GM23248 (cell line): ENCODE measurements around the gene PLCH1. TPM values are rescaled to one million over a fixed set of nuclear protein-coding genes. Genes with fewer than 3 reads are reported as not detected.

ENCODE experiments used
- DNase-seq: peaks from one replicate; pipeline ENCODE4 v3.0.0-alpha.2; 2015
- H2AFZ ChIP-seq: fragments of 200-600 bp; sonication (generic); 2 replicates; pipeline ENCODE4 v1.6.1; 2016; ENCODE audit warnings: antibody characterized with exemption
- H3F3A ChIP-seq: fragments of 200-600 bp; sonication (generic); 2 replicates; pipeline ENCODE4 v1.6.1; 2016; ENCODE audit warnings: mild to moderate bottlenecking, antibody characterized with exemption, mixed run types; ENCODE audit not compliant: insufficient read depth
- H3K27ac ChIP-seq: fragments of 200-600 bp; sonication (generic); 2 replicates; pipeline ENCODE4 v1.5.1; 2016; ENCODE audit warnings: mild to moderate bottlenecking
- H3K27me3 ChIP-seq: fragments of 200-600 bp; sonication (generic); replicated peaks from 2 replicates; pipeline ENCODE4 v1.6.1; 2016; ENCODE audit warnings: mild to moderate bottlenecking; ENCODE audit not compliant: insufficient read depth
- H3K36me3 ChIP-seq: fragments of 200-600 bp; sonication (generic); 2 replicates; pipeline ENCODE4 v1.6.1; 2016; ENCODE audit warnings: low read depth, mild to moderate bottlenecking
- H3K4me1 ChIP-seq: fragments of 200-600 bp; sonication (generic); 2 replicates; pipeline ENCODE4 v1.6.1; 2016; ENCODE audit warnings: mild to moderate bottlenecking; ENCODE audit not compliant: insufficient read depth
- H3K4me2 ChIP-seq: fragments of 200-600 bp; sonication (generic); one replicate; pipeline ENCODE4 v1.6.1; 2016; ENCODE audit warnings: mild to moderate bottlenecking; ENCODE audit not compliant: unreplicated experiment
- H3K4me3 ChIP-seq: fragments of 200-600 bp; sonication (generic); 2 replicates; pipeline ENCODE4 v1.5.1; 2016; ENCODE audit warnings: mild to moderate bottlenecking
- H3K79me2 ChIP-seq: fragments of 200-600 bp; sonication (generic); 2 replicates; pipeline ENCODE4 v1.6.1; 2016; ENCODE audit warnings: mild to moderate bottlenecking; ENCODE audit not compliant: insufficient read depth
- H3K9ac ChIP-seq: fragments of 200-600 bp; sonication (generic); 2 replicates; pipeline ENCODE4 v1.6.1; 2016; ENCODE audit warnings: mild to moderate bottlenecking
- H3K9me2 ChIP-seq: fragments of 200-600 bp; sonication (generic); 2 replicates; pipeline ENCODE4 v1.6.1; 2016; ENCODE audit warnings: mixed run types, mild to moderate bottlenecking, moderate library complexity; ENCODE audit not compliant: insufficient read depth
- H3K9me3 ChIP-seq: fragments of 200-600 bp; sonication (generic); one replicate; pipeline ENCODE4 v1.6.1; 2017; ENCODE audit warnings: low read depth
- H4K20me1 ChIP-seq: fragments of 200-600 bp; sonication (generic); 2 replicates; pipeline ENCODE4 v1.6.0; 2016; ENCODE audit not compliant: insufficient read depth
- EZH2 ChIP-seq: fragments of 200-600 bp; sonication (generic); IDR thresholded peaks from 2 replicates; pipeline ENCODE4 v1.6.1; 2018; ENCODE audit warnings: antibody characterized with exemption, mild to moderate bottlenecking; ENCODE audit not compliant: insufficient read depth, poor library complexity, severe bottlenecking
- EZH2phosphoT487 ChIP-seq: fragments of 200-600 bp; sonication (generic); IDR thresholded peaks from 2 replicates; pipeline ENCODE4 v1.6.1; 2018; ENCODE audit warnings: antibody characterized with exemption, moderate library complexity, mild to moderate bottlenecking, low read depth; ENCODE audit not compliant: insufficient read depth
- WGBS, 2 experiments: methylation state at CpG; one replicate each; pipeline ENCODE4 v1.1.6; 2015 to 2017; ENCODE audit warnings: low lambda C conversion rate in 2 of 2, low coverage in 1 of 2; ENCODE audit errors: missing lambda C conversion rate in 2 of 2; 5-methylcytosine and 5-hydroxymethylcytosine counted together
- in situ Hi-C: fragments of 300-500 bp; cut with MboI; formaldehyde crosslinking; loops from 2 replicates; pipeline ENCODE4 v1.15.0; 2020
- polyA plus RNA-seq: library from polyadenylated mRNA; unstranded; fragments of >200 nt; fragmentation: Nextera tagmentation; extraction: Ambion mirVana; gene quantifications from 2 replicates; pipeline ENCODE4 v1.2.1, GENCODE V29; 2016
- total RNA-seq: library from RNA; depleted of rRNA; stranded (reverse); fragments of >200 nt; shearing (Covaris generic); gene quantifications from 2 replicates; pipeline ENCODE4 v1.2.3, GENCODE V29; 2014

PLCH1 gene
- total and polyA plus RNA-seq, 2 experiments from 2014 or later, result not detected

- peaks cover 14% of the 10 kb centered on the region; the same call in 1 of the 2 replicates for H3F3A ChIP-seq
- H3K79me2 ChIP-seq, result no peaks in the 10 kb centered on the region
- H4K20me1 ChIP-seq, result no peaks in the 10 kb centered on the region
- TF ChIP-seq EZH2phosphoT487, result no peak
- TF ChIP-seq EZH2, result no peak
- no peaks in the 10 kb centered on the region for H3K27me3 ChIP-seq
- H3K4me3 ChIP-seq, result no peak overlapping the region
- H3K4me1 ChIP-seq, result peaks cover 16% of the 10 kb centered on the region
- in situ Hi-C loops, result no loop called here
- H2AFZ ChIP-seq, result no peak overlapping the region
- H3K9me2 ChIP-seq, result no peaks in the 10 kb centered on the region
- H3K4me2 ChIP-seq, result no peak overlapping the region
- no peak overlapping the region for H3K27ac ChIP-seq
- H3K9me3 ChIP-seq, result no peaks in the 10 kb centered on the region
- DNase-seq, result no peak
- WGBS, 2 experiments, result 45 to 67% methylated on average over 1 of the region's 1 CpG
- H3K9ac ChIP-seq, result no peak overlapping the region
- no peaks in the 10 kb centered on the region for H3K36me3 ChIP-seq
These were observed 323.9 kb downstream of the PLCH1 start for GRCh38 chr3:155420881-155421486.

- Histone ChIP-seq H3K27me3 (no peaks in the 10 kb centered on the region), H2AFZ (no peak overlapping the region), H4K20me1 (no peaks in the 10 kb centered on the region), H3F3A (peaks cover 18% of the 10 kb centered on the region; the same call in 1 of the 2 replicates), H3K4me2 (no peak overlapping the region), H3K27ac (no peak overlapping the region), H3K9ac (no peak overlapping the region), H3K79me2 (no peaks in the 10 kb centered on the region), H3K4me3 (no peak overlapping the region), H3K9me3 (no peaks in the 10 kb centered on the region), H3K36me3 (no peaks in the 10 kb centered on the region), H3K4me1 (peaks cover 21% of the 10 kb centered on the region), H3K9me2 (no peaks in the 10 kb centered on the region)
- DNase-seq, result no peak
- TF ChIP-seq EZH2 (no peak), EZH2phosphoT487 (no peak)
- WGBS, 2 experiments, result 48 to 55% methylated on average over 4 of the region's 4 CpGs
- in situ Hi-C loops, result no loop called here
These were observed 324.5 kb downstream of the PLCH1 start for GRCh38 chr3:155420406-155420805.

GRCh38 chr3:155418407-155418806 is 326.5 kb downstream of the PLCH1 start:
- TF ChIP-seq EZH2phosphoT487 (no peak), EZH2 (no peak)
- 83 to 84% methylated on average over 2 of the region's 2 CpGs for WGBS, 2 experiments
- Histone ChIP-seq H3K36me3 (no peaks in the 10 kb centered on the region), H4K20me1 (no peaks in the 10 kb centered on the region), H3K4me3 (no peak overlapping the region), H3K27ac (no peak overlapping the region), H3K9ac (no peak overlapping the region), H3K4me2 (no peak overlapping the region), H3K9me3 (no peaks in the 10 kb centered on the region), H3K9me2 (no peaks in the 10 kb centered on the region), H3K27me3 (no peaks in the 10 kb centered on the region), H2AFZ (no peak overlapping the region), H3K4me1 (peaks cover 21% of the 10 kb centered on the region), H3K79me2 (no peaks in the 10 kb centered on the region), H3F3A (peaks cover 18% of the 10 kb centered on the region; the same call in 1 of the 2 replicates)
- DNase-seq, result no peak
- in situ Hi-C loops, result no loop called here

- Histone ChIP-seq H3K79me2 (no peaks in the 10 kb centered on the region), H3K27me3 (no peaks in the 10 kb centered on the region), H2AFZ (no peak overlapping the region), H3K9me2 (no peaks in the 10 kb centered on the region), H3K9ac (no peak overlapping the region), H3F3A (peaks cover 18% of the 10 kb centered on the region; the same call in 1 of the 2 replicates), H3K4me3 (no peak overlapping the region), H3K9me3 (no peaks in the 10 kb centered on the region), H3K36me3 (no peaks in the 10 kb centered on the region), H3K4me2 (no peak overlapping the region), H3K27ac (no peak overlapping the region), H3K4me1 (peaks cover 21% of the 10 kb centered on the region), H4K20me1 (no peaks in the 10 kb centered on the region)
- DNase-seq, result no peak
- in situ Hi-C loops, result no loop called here
- WGBS, 2 experiments, result 79% methylated on average over 3 of the region's 3 CpGs
- TF ChIP-seq EZH2 (no peak), EZH2phosphoT487 (no peak)
These were observed 327.8 kb downstream of the PLCH1 start for GRCh38 chr3:155417119-155417517.
